ENCODE results near the gene TMEM179B. TPM values are rescaled to one million over a fixed set of nuclear protein-coding genes. Genes with fewer than 3 reads are reported as not detected.
A peak's percentile ranks its signal among the peaks of the same experiment; 100 is the strongest.

The TMEM179B gene
- total RNA-seq, 1 donor from 2014 or later, result 51.3 TPM

- no peak for FAIRE-seq
- Histone ChIP-seq H3K9me3 (ENCODE audit: insufficient read depth, low read depth, low read length) (no peaks in the 10 kb centered on the region), H3K4me2 (ENCODE audit: low read length) (no peak overlapping the region), H3K27me3 (ENCODE audit: insufficient read depth, low read length) (no peaks in the 10 kb centered on the region), H3K9ac (ENCODE audit: low read length) (no peak overlapping the region), H3K4me1 (ENCODE audit: insufficient read depth, low read length) (peaks cover 12% of the 10 kb centered on the region), H3K4me3 (ENCODE audit: insufficient read depth, low read depth, low read length) (no peak overlapping the region), H2AFZ (ENCODE audit: low read depth, low read length) (no peak overlapping the region), H3K27ac (ENCODE audit: low read depth, low read length) (no peak overlapping the region), H3K36me3 (ENCODE audit: insufficient read depth, low read length) (peaks cover 55% of the 10 kb centered on the region), H3K79me2 (ENCODE audit: insufficient read depth, low read length) (peaks cover 30% of the 10 kb centered on the region), H4K20me1 (ENCODE audit: insufficient read depth, low read length) (peaks cover 48% of the 10 kb centered on the region)
- Mint-ChIP-seq H3K27me3 (ENCODE audit: low read depth, unreplicated experiment) (no peaks in the 10 kb centered on the region), H3K4me3 (ENCODE audit: unreplicated experiment) (no peak overlapping the region), H3K4me1 (ENCODE audit: low read depth, unreplicated experiment) (peaks cover 12% of the 10 kb centered on the region), H3K9me3 (ENCODE audit: unreplicated experiment) (no peaks in the 10 kb centered on the region), H3K36me3 (ENCODE audit: low read depth, unreplicated experiment) (peaks cover 28% of the 10 kb centered on the region), H3K27ac (ENCODE audit: unreplicated experiment) (peak overlapping the region; percentile 9)
- DNase-seq (ENCODE audit: low read depth), result no peak
- TF ChIP-seq EZH2 (IDR thresholded peaks at IDR 0.05; ENCODE audit: insufficient read depth, low read length) (no peak), CTCF (IDR thresholded peaks at IDR 0.05; ENCODE audit: insufficient read depth, low read depth, low read length) (no peak)
These were observed 7.1 kb downstream of the TMEM179B start for GRCh38 chr11:62794201-62794775.

GRCh38 chr11:62796281-62796680, 9.1 kb downstream of the TMEM179B start:
- H2AFZ ChIP-seq (ENCODE audit: low read depth, low read length), result no peak overlapping the region
- H3K9me3 ChIP-seq (ENCODE audit: insufficient read depth, low read depth, low read length), result no peaks in the 10 kb centered on the region
- Mint-ChIP-seq H3K27ac (ENCODE audit: unreplicated experiment) (no peak overlapping the region), H3K4me1 (ENCODE audit: low read depth, unreplicated experiment) (peaks cover 8% of the 10 kb centered on the region), H3K36me3 (ENCODE audit: low read depth, unreplicated experiment) (peaks cover 27% of the 10 kb centered on the region), H3K4me3 (ENCODE audit: unreplicated experiment) (peak overlapping the region; percentile 40), H3K9me3 (ENCODE audit: unreplicated experiment) (no peaks in the 10 kb centered on the region), H3K27me3 (ENCODE audit: low read depth, unreplicated experiment) (no peaks in the 10 kb centered on the region)
- H3K4me2 ChIP-seq (ENCODE audit: low read length), result no peak overlapping the region
- DNase-seq (ENCODE audit: low read depth), result no peak
- H3K36me3 ChIP-seq (ENCODE audit: insufficient read depth, low read length), result peaks cover 71% of the 10 kb centered on the region
- H3K4me3 ChIP-seq (ENCODE audit: insufficient read depth, low read depth, low read length), result no peak overlapping the region
- FAIRE-seq, result no peak
- peaks cover 46% of the 10 kb centered on the region for H4K20me1 ChIP-seq (ENCODE audit: insufficient read depth, low read length)
- TF ChIP-seq CTCF (IDR thresholded peaks at IDR 0.05; ENCODE audit: insufficient read depth, low read depth, low read length) (no peak), EZH2 (IDR thresholded peaks at IDR 0.05; ENCODE audit: insufficient read depth, low read length) (no peak)
- H3K4me1 ChIP-seq (ENCODE audit: insufficient read depth, low read length), result peaks cover 6% of the 10 kb centered on the region
- no peak overlapping the region for H3K9ac ChIP-seq (ENCODE audit: low read length)
- H3K79me2 ChIP-seq (ENCODE audit: insufficient read depth, low read length), result peaks cover 16% of the 10 kb centered on the region
- H3K27ac ChIP-seq (ENCODE audit: low read depth, low read length), result no peak overlapping the region
- no peaks in the 10 kb centered on the region for H3K27me3 ChIP-seq (ENCODE audit: insufficient read depth, low read length)

GRCh38 chr11:62799486-62799885, 12.3 kb downstream of the TMEM179B start:
- H3K79me2 ChIP-seq (ENCODE audit: insufficient read depth, low read length), result peaks cover 40% of the 10 kb centered on the region
- peaks cover 41% of the 10 kb centered on the region for H3K36me3 Mint-ChIP-seq (ENCODE audit: low read depth, unreplicated experiment)
- H2AFZ ChIP-seq (ENCODE audit: low read depth, low read length), result no peak overlapping the region
- no peaks in the 10 kb centered on the region for H3K9me3 ChIP-seq (ENCODE audit: insufficient read depth, low read depth, low read length)
- H3K27ac Mint-ChIP-seq (ENCODE audit: unreplicated experiment), result no peak overlapping the region
- peaks cover 6% of the 10 kb centered on the region for H3K4me1 ChIP-seq (ENCODE audit: insufficient read depth, low read length)
- no peak overlapping the region for H3K4me2 ChIP-seq (ENCODE audit: low read length)
- no peak overlapping the region for H3K27ac ChIP-seq (ENCODE audit: low read depth, low read length)
- H3K9ac ChIP-seq (ENCODE audit: low read length), result no peak overlapping the region
- TF ChIP-seq CTCF (IDR thresholded peaks at IDR 0.05; ENCODE audit: insufficient read depth, low read depth, low read length) (no peak), EZH2 (IDR thresholded peaks at IDR 0.05; ENCODE audit: insufficient read depth, low read length) (no peak)
- H3K4me1 Mint-ChIP-seq (ENCODE audit: low read depth, unreplicated experiment), result peaks cover 9% of the 10 kb centered on the region
- H3K27me3 ChIP-seq (ENCODE audit: insufficient read depth, low read length), result no peaks in the 10 kb centered on the region
- peaks cover 60% of the 10 kb centered on the region for H3K36me3 ChIP-seq (ENCODE audit: insufficient read depth, low read length)
- H3K9me3 Mint-ChIP-seq (ENCODE audit: unreplicated experiment), result no peaks in the 10 kb centered on the region
- DNase-seq (ENCODE audit: low read depth), result no peak
- H3K4me3 Mint-ChIP-seq (ENCODE audit: unreplicated experiment), result no peak overlapping the region
- H3K4me3 ChIP-seq (ENCODE audit: insufficient read depth, low read depth, low read length), result no peak overlapping the region
- H4K20me1 ChIP-seq (ENCODE audit: insufficient read depth, low read length), result peaks cover 63% of the 10 kb centered on the region
- FAIRE-seq, result no peak
- no peaks in the 10 kb centered on the region for H3K27me3 Mint-ChIP-seq (ENCODE audit: low read depth, unreplicated experiment)
